Colon (tissue), 2 donors: Measurements from ENCODE around the gene DZIP1L.
"Not testable (repeated sequence)": the region's sequence is repeated elsewhere in the genome, so short reads cannot be mapped to it uniquely, and the experiment has no call there.

Source experiments
- FAIRE-seq: peaks from 2 replicates; lab custom pipeline; 2012; peaks lifted over from hg19 to GRCh38; lab: Jason Lieb, UNC
- donor health status: control.
- donor health status: control.

Gene DZIP1L, protein sequence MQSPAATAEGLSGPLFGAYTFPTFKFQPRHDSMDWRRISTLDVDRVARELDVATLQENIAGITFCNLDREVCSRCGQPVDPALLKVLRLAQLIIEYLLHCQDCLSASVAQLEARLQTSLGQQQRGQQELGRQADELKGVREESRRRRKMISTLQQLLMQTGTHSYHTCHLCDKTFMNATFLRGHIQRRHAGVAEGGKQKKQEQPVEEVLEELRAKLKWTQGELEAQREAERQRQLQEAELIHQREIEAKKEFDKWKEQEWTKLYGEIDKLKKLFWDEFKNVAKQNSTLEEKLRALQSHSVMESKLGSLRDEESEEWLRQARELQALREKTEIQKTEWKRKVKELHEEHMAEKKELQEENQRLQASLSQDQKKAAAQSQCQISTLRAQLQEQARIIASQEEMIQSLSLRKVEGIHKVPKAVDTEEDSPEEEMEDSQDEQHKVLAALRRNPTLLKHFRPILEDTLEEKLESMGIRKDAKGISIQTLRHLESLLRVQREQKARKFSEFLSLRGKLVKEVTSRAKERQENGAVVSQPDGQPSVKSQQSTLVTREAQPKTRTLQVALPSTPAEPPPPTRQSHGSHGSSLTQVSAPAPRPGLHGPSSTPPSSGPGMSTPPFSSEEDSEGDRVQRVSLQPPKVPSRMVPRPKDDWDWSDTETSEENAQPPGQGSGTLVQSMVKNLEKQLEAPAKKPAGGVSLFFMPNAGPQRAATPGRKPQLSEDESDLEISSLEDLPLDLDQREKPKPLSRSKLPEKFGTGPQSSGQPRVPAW

GRCh38 chr3:138114988-138115971, at the start of gene DZIP1L:
Gene DZIP1L, minus strand, starts transcription at chr3:138115608. Its CDS starts 11,637 bp downstream, at chr3:138103971.
- no peak for FAIRE-seq

GRCh38 chr3:138165061-138165460, 49.7 kb upstream of the DZIP1L start:
- FAIRE-seq = no peak

GRCh38 chr3:138157743-138158142, 42.3 kb upstream of the DZIP1L start:
- FAIRE-seq = no peak

DNA sequence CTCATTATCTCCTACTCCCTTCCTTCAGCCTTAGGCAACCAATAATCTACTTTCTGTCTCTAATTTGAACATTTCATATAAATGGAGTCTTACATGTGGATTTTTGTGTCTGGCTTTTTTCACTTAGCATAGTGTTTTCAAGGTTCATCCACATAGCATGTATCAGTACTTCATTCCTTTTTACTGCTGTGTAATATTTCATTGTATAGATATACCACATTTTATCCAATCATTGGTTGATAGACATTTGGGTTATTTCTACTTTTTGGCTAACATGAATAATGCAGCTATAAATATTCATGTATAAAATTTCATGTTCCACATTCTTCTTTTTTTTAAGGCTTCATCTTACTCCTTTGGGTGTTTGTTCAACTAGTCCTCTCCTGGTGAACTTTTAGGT, 39.1 kb upstream of the DZIP1L start:
- FAIRE-seq = no peak

DNA sequence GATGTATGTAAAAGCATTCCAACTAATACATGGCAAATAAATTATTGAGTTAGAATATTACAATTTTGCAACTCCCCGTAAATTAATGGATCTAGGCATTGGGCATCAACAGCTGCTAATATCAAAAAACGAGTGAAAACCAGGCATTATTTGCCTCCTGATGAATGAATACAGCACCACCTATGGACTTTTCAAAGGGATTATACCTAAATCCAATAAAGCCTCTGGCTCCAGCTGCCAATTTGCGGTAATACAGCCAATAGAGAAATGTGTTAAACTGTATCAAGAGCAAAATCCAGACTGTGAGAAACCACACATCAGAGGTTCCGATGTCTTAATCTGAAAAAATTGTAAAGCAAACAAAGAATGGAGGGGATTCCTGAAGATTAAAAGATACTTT, 33.1 kb upstream of the DZIP1L start:
- FAIRE-seq = no peak

GRCh38 chr3:138142181-138142580, 26.8 kb upstream of the DZIP1L start:
- not testable (repeated sequence) for FAIRE-seq

GRCh38 chr3:138140940-138141339, 25.5 kb upstream of the DZIP1L start:
- no peak for FAIRE-seq

DNA sequence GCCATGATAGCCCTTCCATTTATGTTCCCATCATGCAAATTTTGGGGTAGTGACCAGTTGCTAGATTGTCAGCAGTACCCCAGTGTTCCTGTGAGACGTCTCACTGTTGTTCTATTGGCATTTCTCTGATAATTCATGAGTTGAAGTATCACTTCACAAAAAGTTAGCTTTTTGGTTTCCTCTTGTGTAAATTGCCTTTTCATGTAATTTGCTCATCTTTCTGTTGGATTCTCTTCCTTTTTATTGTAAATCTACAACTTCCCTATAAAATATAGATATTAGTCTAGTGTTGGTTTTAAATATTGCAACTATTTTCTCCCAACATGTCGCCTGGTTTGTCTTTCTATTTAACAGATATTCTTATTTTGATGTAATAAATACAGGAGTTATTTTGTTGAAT, 24.3 kb upstream of the DZIP1L start:
- FAIRE-seq = no peak

DNA sequence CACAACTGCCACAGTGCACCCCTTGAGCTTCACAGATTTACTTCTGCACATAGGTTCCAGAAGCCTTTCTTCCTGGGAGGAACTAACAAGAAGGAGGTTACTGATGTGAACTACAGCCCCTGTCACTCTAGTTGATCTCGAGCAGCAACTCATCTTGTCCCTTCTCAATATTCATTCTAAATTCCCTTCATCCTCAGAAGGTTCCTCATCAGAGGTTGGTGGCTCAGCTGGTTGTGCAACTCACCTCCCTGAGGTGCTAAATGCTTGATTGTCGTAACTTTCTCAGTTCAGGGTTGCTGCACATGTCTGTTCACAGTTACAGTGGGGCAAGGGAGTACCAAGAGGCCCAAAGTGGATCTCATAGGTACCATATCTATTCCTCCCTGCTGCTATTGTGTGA, 22.5 kb upstream of the DZIP1L start:
- no peak for FAIRE-seq

DNA sequence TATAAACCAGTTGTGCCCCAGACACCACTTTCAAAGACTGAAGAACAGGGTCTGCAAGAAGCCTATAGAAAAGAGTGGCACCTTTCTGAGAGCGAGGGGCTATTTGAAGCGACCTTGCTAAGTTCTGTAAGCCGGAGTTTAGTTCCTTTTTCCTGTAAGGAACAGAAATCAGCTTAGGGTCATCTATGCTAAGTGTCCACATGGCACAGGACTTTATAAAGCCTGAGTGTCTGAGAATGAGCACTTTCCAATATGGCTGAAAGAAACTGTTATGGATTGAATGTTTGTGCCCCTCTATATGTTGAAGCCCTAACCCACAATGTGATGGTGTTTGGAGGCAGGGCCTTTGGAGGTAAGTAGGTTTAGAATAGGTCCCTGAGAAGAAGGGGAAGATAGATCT, 20.8 kb upstream of the DZIP1L start:
- no peak for FAIRE-seq

DNA sequence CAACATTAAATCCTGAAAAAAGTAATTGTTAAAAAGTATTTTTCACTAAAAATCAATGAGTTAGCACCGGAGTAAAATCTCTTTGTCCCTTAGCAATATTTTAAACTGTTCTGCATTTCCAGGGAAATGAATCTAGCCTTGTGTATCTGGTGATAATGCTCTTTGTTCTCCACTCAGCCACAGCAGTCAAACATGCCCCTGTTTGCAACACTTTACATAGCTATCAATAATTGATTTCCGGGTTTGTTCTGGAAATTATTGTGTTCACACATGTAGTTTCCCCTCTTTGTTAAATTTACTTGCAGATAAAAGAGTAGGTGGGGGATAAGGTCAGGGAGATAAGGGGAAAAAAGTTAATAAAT, 20.4 kb upstream of the DZIP1L start:
- no peak for FAIRE-seq

DNA sequence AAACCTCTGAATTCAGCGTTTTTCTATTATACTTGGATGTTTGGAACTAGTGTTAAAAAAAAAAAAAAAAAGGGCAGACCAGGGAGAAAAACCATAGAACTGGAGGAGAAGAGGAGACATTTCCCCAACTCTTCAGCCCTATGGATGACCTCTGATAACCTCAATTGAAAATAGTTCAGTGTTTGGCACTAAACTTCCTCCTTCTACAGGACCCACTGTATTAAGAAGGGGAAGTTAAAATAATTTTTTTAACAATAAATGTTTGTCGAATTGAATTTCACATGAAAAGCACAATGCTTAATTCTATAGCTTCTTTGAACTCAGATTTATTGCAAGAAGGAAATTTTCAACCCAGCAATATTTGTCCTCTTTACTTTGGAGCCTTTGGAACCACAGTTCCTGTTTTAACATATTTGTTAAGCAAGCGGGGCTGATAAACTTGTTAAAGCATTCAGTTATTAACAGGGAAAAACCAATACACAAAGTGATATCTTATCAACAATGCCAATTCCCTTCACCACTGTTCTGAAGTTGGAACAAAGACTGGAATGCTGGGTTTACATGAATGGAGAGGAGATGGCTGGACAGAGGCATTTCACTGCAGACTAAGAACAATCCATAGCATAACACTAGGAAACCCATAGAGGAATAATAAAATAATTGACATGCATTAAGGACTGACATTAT, 19.9 kb upstream of the DZIP1L start:
- no peak for FAIRE-seq

GRCh38 chr3:138132239-138132638, 16.8 kb upstream of the DZIP1L start, which contains the start of gene A4GNT:
Gene A4GNT, minus strand, starts transcription at chr3:138132390. Its CDS starts 1,134 bp downstream, at chr3:138131256.
- FAIRE-seq = no peak

DNA sequence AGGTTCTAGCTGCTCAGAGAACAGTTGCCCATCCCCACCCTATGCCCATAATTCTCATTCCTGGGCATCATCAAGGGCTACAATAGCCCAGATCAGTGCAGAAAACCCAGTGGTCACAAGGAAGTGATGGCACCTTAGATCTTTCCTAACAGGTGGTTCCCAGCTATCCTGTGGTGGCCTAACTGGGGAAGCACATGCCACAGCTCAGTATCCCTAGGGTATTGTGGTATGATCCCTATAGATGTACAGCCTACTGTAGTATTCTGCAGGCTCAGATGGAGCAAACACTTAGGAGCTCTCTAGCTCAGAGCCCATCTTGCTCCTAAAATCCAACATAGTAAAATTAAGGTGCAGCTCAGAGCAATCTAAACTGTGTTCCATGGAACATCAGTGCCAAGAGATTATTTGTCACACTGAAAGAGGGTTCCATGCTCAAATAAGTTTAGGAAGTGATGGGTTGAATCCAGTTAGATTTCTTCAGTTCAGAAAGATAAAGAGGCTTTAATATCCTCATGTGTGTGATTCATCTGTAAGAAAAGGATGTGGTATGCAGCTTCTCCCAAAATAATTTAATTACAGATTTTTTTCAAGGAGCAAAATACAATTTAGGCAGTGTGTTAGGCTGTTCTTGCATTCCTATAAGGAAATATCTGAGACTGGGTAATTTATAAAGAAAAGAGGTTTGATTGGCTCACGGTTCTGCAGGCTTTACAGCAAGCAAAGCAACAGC, 12.4 kb upstream of the DZIP1L start:
- FAIRE-seq = no peak

- no peak for FAIRE-seq
These were observed 10.3 kb upstream of the DZIP1L start for GRCh38 chr3:138125548-138126221.

DNA sequence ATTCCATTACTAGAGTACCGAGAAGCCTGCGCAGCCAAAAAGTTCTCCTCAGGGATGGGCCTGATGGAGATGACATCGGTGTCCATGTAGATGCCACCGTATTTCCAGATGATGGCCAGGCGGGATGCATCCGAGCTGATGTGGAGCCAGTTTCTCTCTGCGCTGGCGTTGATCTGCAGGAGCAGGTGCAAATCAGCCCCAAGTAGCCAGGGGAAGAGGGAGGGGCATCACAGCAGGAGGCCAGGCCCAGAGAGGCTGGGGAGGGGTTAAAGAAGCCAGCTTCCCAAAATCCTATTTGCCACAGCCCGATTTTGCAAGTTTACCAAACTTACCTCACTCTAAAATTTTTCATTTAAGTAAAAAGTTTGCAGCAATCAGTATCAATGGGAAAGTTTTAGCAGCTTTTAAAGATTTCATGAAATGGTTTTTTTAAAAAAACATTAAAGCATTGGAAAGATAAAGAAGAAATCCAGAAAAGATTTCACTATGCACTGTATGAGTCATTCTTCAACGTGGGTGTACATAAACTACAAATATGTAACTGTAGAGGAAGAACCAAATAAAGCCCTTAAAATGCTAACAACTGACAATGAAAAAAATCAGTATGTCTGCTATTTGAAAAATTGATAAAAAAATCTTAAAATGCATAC, 9.4 kb upstream of the DZIP1L start:
- no peak for FAIRE-seq

DNA sequence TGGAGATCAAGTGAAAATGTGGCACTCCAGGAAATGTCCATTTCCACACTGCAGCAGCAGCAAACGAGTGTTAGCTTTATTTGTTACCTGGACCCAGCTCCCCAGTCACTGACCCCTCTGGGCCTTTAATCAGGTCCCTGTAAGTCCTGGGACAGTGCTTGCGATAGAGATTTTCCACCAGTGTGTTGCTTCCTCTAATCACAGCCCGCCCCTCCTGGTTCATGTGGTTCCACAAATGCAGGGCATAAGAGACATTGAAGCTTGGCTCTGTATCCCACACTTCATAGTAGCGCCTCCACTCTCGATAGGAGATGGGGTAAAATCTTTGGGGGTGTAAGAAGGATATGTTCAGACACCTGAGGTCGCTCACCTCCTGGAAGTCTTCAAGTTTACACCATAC, 8.8 kb upstream of the DZIP1L start:
- FAIRE-seq = no peak

GRCh38 chr3:138119423-138119766, 4.0 kb upstream of the DZIP1L start:
- FAIRE-seq = no peak

GRCh38 chr3:138118612-138119422, 3.4 kb upstream of the DZIP1L start:
- FAIRE-seq = no peak
